Uterus (tissue), 4 donors: ENCODE results near the gene ZFP69B. TPM values are rescaled to one million over a fixed set of nuclear protein-coding genes. Genes with fewer than 3 reads are reported as not detected.
A peak's percentile ranks its signal among the peaks of the same experiment; 100 is the strongest.

Source experiments
- DNase-seq, 2 donors: peaks; one replicate each; pipeline ENCODE4 v3.0.0-alpha.2; 2019 to 2020
- H3K27ac ChIP-seq, 2 donors: fragments of 200-600 bp; sonication (generic); 1 replicate in 1 of 2; 2 replicates in 1 of 2; pipeline ENCODE4 v1.5.1; 2016 to 2018
- H3K27me3 ChIP-seq, 2 donors: fragments of 200-600 bp; sonication (generic); one replicate each; pipeline ENCODE4 v1.5.1; 2018 to 2019; ENCODE audit warnings: control low read depth in 1 of 2
- H3K36me3 ChIP-seq, 2 donors: fragments of 200-600 bp; sonication (generic); one replicate each; pipeline ENCODE4 v1.5.1; 2019; ENCODE audit warnings: control low read depth in 1 of 2
- H3K4me1 ChIP-seq, 2 donors: fragments of 200-600 bp; sonication (generic); one replicate each; pipeline ENCODE4 v1.5.1; 2018 to 2019; ENCODE audit warnings: control low read depth in 1 of 2
- H3K4me3 ChIP-seq, 2 donors: fragments of 200-600 bp; sonication (generic); 1 replicate in 1 of 2; 2 replicates in 1 of 2; pipeline ENCODE4 v1.5.1; 2018 to 2019; ENCODE audit warnings: mild to moderate bottlenecking in 1 of 2
- H3K9me3 ChIP-seq, 2 donors: fragments of 200-600 bp; sonication (generic); one replicate each; pipeline ENCODE4 v1.5.1; 2019; ENCODE audit warnings: control low read depth in 1 of 2
- CTCF ChIP-seq, 4 experiments: fragments of 200-600 bp in 2 of 4; fragments of 450-650 bp in 2 of 4; sonication (generic) in 2 of 4; IDR thresholded peaks; one replicate each; pipeline ENCODE4 v1.5.1; 2016 to 2019; ENCODE audit warnings: antibody characterized with exemption in 4 of 4, mild to moderate bottlenecking in 2 of 4, moderate library complexity in 1 of 4
- POLR2A ChIP-seq, 2 donors: fragments of 450-650 bp; IDR thresholded peaks; one replicate each; pipeline ENCODE4 v1.6.1; 2016; ENCODE audit warnings: antibody characterized with exemption in 2 of 2, mild to moderate bottlenecking in 1 of 2, moderate library complexity in 1 of 2
- intact Hi-C: fragments of 100-400 bp; cut with DNase I; formaldehyde crosslinking; loops from one replicate; pipeline ENCODE4 v1.15.1; 2023; ENCODE audit warnings: low total_unique reads
- total RNA-seq, 4 donors: library from RNA; depleted of rRNA in 3 of 4; stranded (reverse); fragments of >200 nt in 3 of 4; gene quantifications; one replicate each; pipeline versions ENCODE4 v1.1.0 to v1.2.4, GENCODE V29; 2014 to 2023
- donor health status: DM: yes; HTN: yes; CAD: no.

ZFP69B gene
- total RNA-seq, result 1 to 10 TPM in 2 of 4 donors, under 1 TPM in 1, not detected in 1; 0.88 to 7.7 (median 1.0) TPM

GRCh38 chr1:40449684-40450494, at the start of gene ZFP69B:
TSS of gene ZFP69B (plus strand) at chr1:40450476. CDS start at chr1:40450962, 486 bp downstream.
- Histone ChIP-seq H3K9me3 (no peaks in the 10 kb centered on the region), H3K36me3 (no peaks in the 10 kb centered on the region), H3K4me3 (peak within 1 kb of the TSS; percentile 44 to 56), H3K27ac (peak within 1 kb of the TSS; percentile 74 to 78), H3K4me1 (no peaks in the 10 kb centered on the region), H3K27me3 (no peaks in the 10 kb centered on the region)
- TF ChIP-seq CTCF (IDR thresholded peaks at IDR 0.05), result peak in 3 of 4 experiments; percentile 16 to 32 (median 19)
- peak in 1 of 2 donors; percentile 68 for TF ChIP-seq POLR2A (IDR thresholded peaks at IDR 0.05)
- DNase-seq, result peak; percentile 87 to 93
- intact Hi-C loops, result no loop called here

GRCh38 chr1:40401473-40402201, 48.6 kb upstream of the ZFP69B start:
- intact Hi-C loops, result loop anchor here (10.0 kb wide), 1 partner anchor 257 kb away; no protein-coding TSS in a partner anchor
- H3K27ac ChIP-seq, result no peak overlapping the region

GRCh38 chr1:40404670-40405462, 45.4 kb upstream of the ZFP69B start:
- Histone ChIP-seq H3K9me3 (no peaks in the 10 kb centered on the region), H3K27me3 (no peaks in the 10 kb centered on the region), H3K36me3 (no peaks in the 10 kb centered on the region), H3K4me3 (no peak overlapping the region), H3K27ac (no peak overlapping the region), H3K4me1 (no peaks in the 10 kb centered on the region)
- intact Hi-C loops, result loop anchor here (10.0 kb wide), 1 partner anchor 260 kb away; no protein-coding TSS in a partner anchor
- peak in 1 of 2 donors; percentile 40 for DNase-seq
- TF ChIP-seq POLR2A (IDR thresholded peaks at IDR 0.05) (no peak), CTCF (IDR thresholded peaks at IDR 0.05) (peak; percentile 85 to 90 (median 88))

More at GRCh38 chr1:40401473-40402201, 48.6 kb upstream of the ZFP69B start:
- H3K4me1 ChIP-seq, result no peaks in the 10 kb centered on the region
- no peaks in the 10 kb centered on the region for H3K9me3 ChIP-seq
- DNase-seq, result no peak
- TF ChIP-seq CTCF (IDR thresholded peaks at IDR 0.05) (no peak), POLR2A (IDR thresholded peaks at IDR 0.05) (no peak)
- H3K36me3 ChIP-seq, result no peaks in the 10 kb centered on the region
- H3K27me3 ChIP-seq, result no peaks in the 10 kb centered on the region
- H3K4me3 ChIP-seq, result no peak overlapping the region

GRCh38 chr1:40405812-40406211, 44.5 kb upstream of the ZFP69B start:
- no peak for DNase-seq
- no peak for TF ChIP-seq CTCF (IDR thresholded peaks at IDR 0.05)
- TF ChIP-seq POLR2A (IDR thresholded peaks at IDR 0.05), result no peak
- Histone ChIP-seq H3K9me3 (no peaks in the 10 kb centered on the region), H3K27ac (no peak overlapping the region), H3K4me3 (no peak overlapping the region), H3K36me3 (no peaks in the 10 kb centered on the region), H3K4me1 (no peaks in the 10 kb centered on the region), H3K27me3 (no peaks in the 10 kb centered on the region)
- intact Hi-C loops, result loop anchor here (10.0 kb wide), 1 partner anchor 261 kb away; no protein-coding TSS in a partner anchor
